ENCODE data around the gene TC2N.
"Not testable (repeated sequence)": the region's sequence is repeated elsewhere in the genome, so short reads cannot be mapped to it uniquely, and the experiment has no call there.

Gene TC2N

DNA sequence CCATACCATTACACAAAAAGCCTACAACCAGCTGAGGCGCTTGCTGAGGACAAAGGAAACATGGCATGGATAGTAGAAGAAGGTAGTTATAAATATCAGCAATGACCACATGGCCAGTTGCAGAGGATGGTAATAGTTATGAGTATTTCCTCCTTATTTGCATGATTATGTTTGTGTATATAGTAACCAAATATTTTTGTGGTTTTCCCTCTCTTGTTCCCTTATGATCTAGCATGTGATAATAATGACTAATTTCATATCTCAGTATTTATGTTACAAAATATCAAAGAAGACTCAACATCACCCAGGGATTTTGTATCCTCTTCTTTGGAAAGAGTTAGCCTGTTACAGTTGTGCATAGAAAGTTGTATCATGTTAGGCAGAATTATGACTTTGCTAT is 122.0 kb downstream of the TC2N start:
- Histone ChIP-seq H3K4ac (ENCODE audit: low read depth, low read length) (no peak overlapping the region), H2AK5ac (ENCODE audit: low read length) (no peak overlapping the region), H3K4me2 (ENCODE audit: low read length) (no peak overlapping the region), H3K9ac (ENCODE audit: low read length) (no peak overlapping the region), H3K79me1 (ENCODE audit: low read length) (no peaks in the 10 kb centered on the region), H3K36me3 (ENCODE audit: control insufficient read depth, insufficient read depth, low read length) (no peaks in the 10 kb centered on the region), H3K18ac (ENCODE audit: low read length) (no peak overlapping the region), H3K27ac (ENCODE audit: low read depth, low read length) (no peak overlapping the region), H2BK5ac (ENCODE audit: low read length) (no peak overlapping the region), H3K27me3 (ENCODE audit: insufficient read depth, low read length, poor library complexity) (no peaks in the 10 kb centered on the region), H3K56ac (ENCODE audit: low read length) (no peak overlapping the region), H4K5ac (ENCODE audit: low read length) (no peak overlapping the region), H3K4me3 (ENCODE audit: low read length) (no peak overlapping the region), H4K8ac (ENCODE audit: low read depth, low read length) (no peak overlapping the region), H2BK15ac (replicated peaks; ENCODE audit: low read depth) (no peak overlapping the region), H2BK120ac (ENCODE audit: low read depth, low read length) (no peak overlapping the region), H3K4me1 (ENCODE audit: control insufficient read depth, low read depth, low read length) (no peaks in the 10 kb centered on the region), H3K79me2 (ENCODE audit: control insufficient read depth, insufficient read depth, low read length) (no peaks in the 10 kb centered on the region), H3K23ac (ENCODE audit: low read length) (no peak overlapping the region)
- DNase-seq = no peak
- WGBS (ENCODE audit: extremely low coverage, insufficient coverage, low lambda C conversion rate) = no CpG with 5 or more reads among the region's 1 CpG

DNA sequence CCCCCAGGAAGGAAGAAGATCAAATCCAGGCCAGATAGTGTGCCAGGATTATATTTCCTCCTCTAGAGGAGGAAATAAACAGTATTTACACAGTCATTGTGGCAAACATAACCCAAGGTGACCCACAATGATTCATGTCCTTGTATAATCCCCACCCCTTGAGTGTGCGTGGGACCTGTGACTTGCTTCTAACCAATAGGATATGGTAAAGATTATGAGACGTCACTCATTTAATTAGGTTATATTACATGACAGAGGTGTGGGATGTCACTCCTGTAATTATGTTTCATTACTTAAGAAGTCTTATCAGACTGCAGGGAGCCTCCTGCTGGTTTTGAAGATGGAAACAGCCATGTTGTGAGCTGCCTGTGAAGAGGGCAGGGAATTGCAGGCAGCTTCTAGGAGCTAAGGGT is 123.3 kb downstream of the TC2N start:
- H2AK5ac ChIP-seq (ENCODE audit: low read length) = no peak overlapping the region
- WGBS (ENCODE audit: extremely low coverage, insufficient coverage, low lambda C conversion rate) = no CpG with 5 or more reads among the region's 2 CpGs
- H2BK5ac ChIP-seq (ENCODE audit: low read length) = no peak overlapping the region
- no peaks in the 10 kb centered on the region for H3K4me1 ChIP-seq (ENCODE audit: control insufficient read depth, low read depth, low read length)
- H3K79me1 ChIP-seq (ENCODE audit: low read length) = no peaks in the 10 kb centered on the region
- H3K4me3 ChIP-seq (ENCODE audit: low read length) = no peak overlapping the region
- no peaks in the 10 kb centered on the region for H3K36me3 ChIP-seq (ENCODE audit: control insufficient read depth, insufficient read depth, low read length)
- H3K18ac ChIP-seq (ENCODE audit: low read length) = no peak overlapping the region
- peak; percentile 38 for DNase-seq
- H3K9ac ChIP-seq (ENCODE audit: low read length) = no peak overlapping the region
- H3K27ac ChIP-seq (ENCODE audit: low read depth, low read length) = no peak overlapping the region
- H3K4ac ChIP-seq (ENCODE audit: low read depth, low read length) = no peak overlapping the region
- no peak overlapping the region for H4K8ac ChIP-seq (ENCODE audit: low read depth, low read length)
- H3K23ac ChIP-seq (ENCODE audit: low read length) = no peak overlapping the region
- H2BK120ac ChIP-seq (ENCODE audit: low read depth, low read length) = no peak overlapping the region
- H2BK15ac ChIP-seq (replicated peaks; ENCODE audit: low read depth) = no peak overlapping the region
- no peak overlapping the region for H3K4me2 ChIP-seq (ENCODE audit: low read length)
- H3K56ac ChIP-seq (ENCODE audit: low read length) = no peak overlapping the region
- H3K79me2 ChIP-seq (ENCODE audit: control insufficient read depth, insufficient read depth, low read length) = no peaks in the 10 kb centered on the region
- H3K27me3 ChIP-seq (ENCODE audit: insufficient read depth, low read length, poor library complexity) = no peaks in the 10 kb centered on the region
- no peak overlapping the region for H4K5ac ChIP-seq (ENCODE audit: low read length)

DNA sequence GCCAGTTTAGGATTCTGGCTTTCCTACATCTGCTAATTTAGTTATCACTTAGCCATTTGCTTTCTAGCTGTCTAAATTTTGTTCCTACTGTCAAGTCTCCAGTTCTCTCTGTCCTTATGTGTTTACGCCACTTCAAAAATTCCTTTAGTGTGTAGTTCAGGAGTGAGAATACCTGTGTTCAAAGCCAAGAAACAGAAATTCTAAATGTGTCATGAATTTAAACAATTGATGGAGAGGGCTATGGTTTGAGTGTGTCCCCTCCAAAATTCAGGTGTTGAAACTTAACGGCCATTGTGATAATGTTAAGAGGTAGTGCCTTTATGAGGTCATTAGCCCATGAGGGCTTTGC is 124.1 kb downstream of the TC2N start:
- Histone ChIP-seq H3K56ac (ENCODE audit: low read length) (no peak overlapping the region), H3K4me2 (ENCODE audit: low read length) (no peak overlapping the region), H3K36me3 (ENCODE audit: control insufficient read depth, insufficient read depth, low read length) (no peaks in the 10 kb centered on the region), H2AK5ac (ENCODE audit: low read length) (no peak overlapping the region), H3K23ac (ENCODE audit: low read length) (no peak overlapping the region), H2BK15ac (replicated peaks; ENCODE audit: low read depth) (no peak overlapping the region), H3K4ac (ENCODE audit: low read depth, low read length) (no peak overlapping the region), H3K18ac (ENCODE audit: low read length) (no peak overlapping the region), H3K4me1 (ENCODE audit: control insufficient read depth, low read depth, low read length) (no peaks in the 10 kb centered on the region), H3K27ac (ENCODE audit: low read depth, low read length) (no peak overlapping the region), H2BK120ac (ENCODE audit: low read depth, low read length) (no peak overlapping the region), H3K4me3 (ENCODE audit: low read length) (no peak overlapping the region), H4K8ac (ENCODE audit: low read depth, low read length) (no peak overlapping the region), H2BK5ac (ENCODE audit: low read length) (no peak overlapping the region), H3K9ac (ENCODE audit: low read length) (no peak overlapping the region), H3K79me1 (ENCODE audit: low read length) (no peaks in the 10 kb centered on the region), H3K27me3 (ENCODE audit: insufficient read depth, low read length, poor library complexity) (no peaks in the 10 kb centered on the region), H4K5ac (ENCODE audit: low read length) (no peak overlapping the region), H3K79me2 (ENCODE audit: control insufficient read depth, insufficient read depth, low read length) (no peaks in the 10 kb centered on the region)
- DNase-seq = no peak
- WGBS (ENCODE audit: extremely low coverage, insufficient coverage, low lambda C conversion rate) = no CpG with 5 or more reads among the region's 2 CpGs

DNA sequence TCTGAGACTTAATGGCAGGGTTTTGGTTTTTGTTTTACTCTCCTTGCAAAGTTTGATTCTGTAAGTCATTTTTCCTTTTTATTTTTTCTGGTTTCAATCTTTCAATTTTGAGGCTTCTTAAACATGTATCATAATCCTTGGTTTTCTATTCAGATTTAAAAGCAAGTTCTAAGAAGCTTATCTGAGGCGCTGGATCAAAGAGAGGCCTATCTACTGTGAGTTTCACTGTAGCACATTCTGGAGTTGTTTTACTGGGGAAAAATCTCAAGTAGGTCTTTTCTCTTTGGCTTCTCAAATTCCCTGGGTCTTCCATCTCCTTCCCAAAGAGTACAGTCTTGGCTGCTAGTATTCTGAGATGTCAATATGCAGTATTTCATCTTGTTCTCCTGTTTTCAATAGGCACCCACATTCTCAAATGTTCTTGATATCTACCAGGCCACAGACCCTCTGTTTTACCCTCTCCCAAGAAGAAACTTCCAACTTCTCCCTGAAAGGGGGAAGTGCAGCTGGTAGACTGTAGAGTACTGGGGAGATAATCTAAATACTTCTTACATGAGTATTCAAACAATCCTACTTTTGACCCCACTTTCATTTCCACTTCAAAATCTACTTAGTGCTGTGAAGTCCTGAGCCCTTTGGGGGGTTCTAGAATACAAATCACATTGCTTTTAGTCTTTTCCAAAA is 124.6 kb downstream of the TC2N start:
- Histone ChIP-seq H3K4ac (ENCODE audit: low read depth, low read length) (no peak overlapping the region), H3K18ac (ENCODE audit: low read length) (no peak overlapping the region), H4K5ac (ENCODE audit: low read length) (no peak overlapping the region), H3K79me1 (ENCODE audit: low read length) (no peaks in the 10 kb centered on the region), H3K9ac (ENCODE audit: low read length) (no peak overlapping the region), H2AK5ac (ENCODE audit: low read length) (no peak overlapping the region), H2BK15ac (replicated peaks; ENCODE audit: low read depth) (no peak overlapping the region), H3K56ac (ENCODE audit: low read length) (no peak overlapping the region), H2BK5ac (ENCODE audit: low read length) (no peak overlapping the region), H3K4me3 (ENCODE audit: low read length) (no peak overlapping the region), H4K8ac (ENCODE audit: low read depth, low read length) (no peak overlapping the region), H3K4me1 (ENCODE audit: control insufficient read depth, low read depth, low read length) (no peaks in the 10 kb centered on the region), H3K23ac (ENCODE audit: low read length) (no peak overlapping the region), H3K36me3 (ENCODE audit: control insufficient read depth, insufficient read depth, low read length) (no peaks in the 10 kb centered on the region), H3K4me2 (ENCODE audit: low read length) (no peak overlapping the region), H3K79me2 (ENCODE audit: control insufficient read depth, insufficient read depth, low read length) (no peaks in the 10 kb centered on the region), H2BK120ac (ENCODE audit: low read depth, low read length) (no peak overlapping the region), H3K27me3 (ENCODE audit: insufficient read depth, low read length, poor library complexity) (no peaks in the 10 kb centered on the region), H3K27ac (ENCODE audit: low read depth, low read length) (no peak overlapping the region)
- DNase-seq = no peak
- WGBS (ENCODE audit: extremely low coverage, insufficient coverage, low lambda C conversion rate) = no CpG with 5 or more reads among the region's 1 CpG

DNA sequence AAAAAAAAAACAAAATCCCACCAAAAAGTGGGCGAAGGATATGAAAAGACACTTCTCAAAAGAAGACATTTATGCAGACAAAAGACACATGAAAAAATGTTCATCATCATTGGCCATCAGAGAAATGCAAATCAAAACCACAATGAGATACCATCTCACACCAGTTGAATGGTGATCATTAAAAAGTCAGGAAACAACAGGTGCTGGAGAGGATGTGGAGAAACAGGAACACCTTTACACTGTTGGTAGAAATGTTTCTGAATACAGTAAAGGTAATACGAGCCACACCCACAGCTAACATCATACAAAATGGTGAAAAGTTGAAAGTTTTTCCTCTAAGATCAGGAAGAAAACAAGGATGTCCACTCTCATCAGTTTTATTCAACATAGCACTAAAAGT is 127.5 kb downstream of the TC2N start:
- H3K79me2 ChIP-seq (ENCODE audit: control insufficient read depth, insufficient read depth, low read length) = not testable (repeated sequence)

DNA sequence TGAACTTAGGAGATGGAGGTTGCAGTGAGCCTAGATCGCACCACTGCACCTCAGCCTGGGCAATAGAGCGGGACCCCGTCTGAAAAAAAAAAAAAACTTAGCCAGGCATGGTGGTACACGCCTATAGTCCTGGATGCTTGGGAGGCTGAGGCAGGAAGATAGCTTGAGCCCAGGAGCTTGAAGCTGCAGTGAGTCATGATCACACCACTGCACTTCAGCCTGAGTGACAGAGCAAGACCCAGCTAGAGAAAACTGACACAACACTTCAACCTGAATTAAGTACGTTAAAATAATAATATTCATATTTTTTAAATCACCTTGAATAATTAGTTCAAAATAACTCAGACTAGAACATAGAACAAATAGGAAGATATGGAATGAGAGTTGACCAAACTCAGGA is 129.7 kb downstream of the TC2N start:
- Histone ChIP-seq H2BK15ac (replicated peaks; ENCODE audit: low read depth) (no peak overlapping the region), H3K4ac (ENCODE audit: low read depth, low read length) (no peak overlapping the region), H2BK5ac (ENCODE audit: low read length) (no peak overlapping the region), H3K36me3 (ENCODE audit: control insufficient read depth, insufficient read depth, low read length) (no peaks in the 10 kb centered on the region), H3K56ac (ENCODE audit: low read length) (no peak overlapping the region), H3K4me2 (ENCODE audit: low read length) (no peak overlapping the region), H2BK120ac (ENCODE audit: low read depth, low read length) (no peak overlapping the region), H2AK5ac (ENCODE audit: low read length) (no peak overlapping the region), H4K8ac (ENCODE audit: low read depth, low read length) (no peak overlapping the region), H3K18ac (ENCODE audit: low read length) (no peak overlapping the region), H3K27ac (ENCODE audit: low read depth, low read length) (no peak overlapping the region), H4K5ac (ENCODE audit: low read length) (no peak overlapping the region), H3K4me3 (ENCODE audit: low read length) (no peak overlapping the region), H3K79me1 (ENCODE audit: low read length) (no peaks in the 10 kb centered on the region), H3K9ac (ENCODE audit: low read length) (no peak overlapping the region), H3K23ac (ENCODE audit: low read length) (no peak overlapping the region), H3K79me2 (ENCODE audit: control insufficient read depth, insufficient read depth, low read length) (no peaks in the 10 kb centered on the region), H3K27me3 (ENCODE audit: insufficient read depth, low read length, poor library complexity) (no peaks in the 10 kb centered on the region), H3K4me1 (ENCODE audit: control insufficient read depth, low read depth, low read length) (no peaks in the 10 kb centered on the region)
- 100% methylated on average over 1 of the region's 5 CpGs for WGBS (ENCODE audit: extremely low coverage, insufficient coverage, low lambda C conversion rate)
- no peak for DNase-seq

More for the DNA sequence above, 127.5 kb downstream of the TC2N start:
- H3K36me3 ChIP-seq (ENCODE audit: control insufficient read depth, insufficient read depth, low read length); H3K56ac ChIP-seq (ENCODE audit: low read length); H2BK120ac ChIP-seq (ENCODE audit: low read depth, low read length); H3K23ac ChIP-seq (ENCODE audit: low read length); H3K27me3 ChIP-seq (ENCODE audit: insufficient read depth, low read length, poor library complexity); H2BK5ac ChIP-seq (ENCODE audit: low read length); H4K5ac ChIP-seq (ENCODE audit: low read length); H2AK5ac ChIP-seq (ENCODE audit: low read length); H3K79me1 ChIP-seq (ENCODE audit: low read length); H3K4me3 ChIP-seq (ENCODE audit: low read length); H3K4me2 ChIP-seq (ENCODE audit: low read length); H3K4ac ChIP-seq (ENCODE audit: low read depth, low read length); DNase-seq; H3K9ac ChIP-seq (ENCODE audit: low read length); H3K18ac ChIP-seq (ENCODE audit: low read length); H3K4me1 ChIP-seq (ENCODE audit: control insufficient read depth, low read depth, low read length); H3K27ac ChIP-seq (ENCODE audit: low read depth, low read length); H4K8ac ChIP-seq (ENCODE audit: low read depth, low read length); H2BK15ac ChIP-seq (replicated peaks; ENCODE audit: low read depth): not testable (repeated sequence)
- WGBS (ENCODE audit: extremely low coverage, insufficient coverage, low lambda C conversion rate) = no CpG with 5 or more reads among the region's 2 CpGs
